Measurements from ENCODE around the gene CHD3. TPM values are rescaled to one million over a fixed set of nuclear protein-coding genes. Genes with fewer than 3 reads are reported as not detected.
A peak's percentile ranks its signal among the peaks of the same experiment; 100 is the strongest.

The CHD3 gene
- total RNA-seq, 1 donor from 2014 or later: 50.7 TPM

- ATAC-seq: no peak
Measured at GRCh38 chr17:7873051-7873450, 15.5 kb upstream of the CHD3 start.

GRCh38 chr17:7875804-7876370 is 12.7 kb upstream of the CHD3 start:
- no peak for ATAC-seq

- no peak for ATAC-seq
Measured at GRCh38 chr17:7878234-7878633, 10.4 kb upstream of the CHD3 start.

- no peak for ATAC-seq
Measured at GRCh38 chr17:7880076-7880868, 8.3 kb upstream of the CHD3 start.

- ATAC-seq: no peak
Measured at GRCh38 chr17:7881276-7882054, 7.1 kb upstream of the CHD3 start.

GRCh38 chr17:7882068-7882467 is 6.5 kb upstream of the CHD3 start:
- ATAC-seq: no peak

GRCh38 chr17:7882629-7883028 is 6.0 kb upstream of the CHD3 start:
- ATAC-seq: no peak

- ATAC-seq: no peak
Measured at GRCh38 chr17:7883781-7884386, 4.7 kb upstream of the CHD3 start.

- ATAC-seq: no peak
Measured at GRCh38 chr17:7884581-7885366, 3.8 kb upstream of the CHD3 start.

GRCh38 chr17:7885367-7886226 is 3.0 kb upstream of the CHD3 start:
- ATAC-seq: no peak

- ATAC-seq: no peak
Measured at GRCh38 chr17:7886227-7887037, 2.2 kb upstream of the CHD3 start.

- no peak for ATAC-seq
Measured at GRCh38 chr17:7887038-7887481, 1.5 kb upstream of the CHD3 start.

GRCh38 chr17:7887482-7888183 is 956 bp upstream of the CHD3 start:
- ATAC-seq: peak; percentile 82

- ATAC-seq: peak; percentile 57
Measured at GRCh38 chr17:7889166-7889955, 772 bp downstream of the CHD3 start.

GRCh38 chr17:7893187-7893880 is 4.7 kb downstream of the CHD3 start:
- no peak for ATAC-seq

- no peak for ATAC-seq
Measured at GRCh38 chr17:7894226-7894625, 5.6 kb downstream of the CHD3 start.

- ATAC-seq: no peak
Measured at GRCh38 chr17:7894866-7895265, 6.3 kb downstream of the CHD3 start.

- no peak for ATAC-seq
Measured at GRCh38 chr17:7897090-7897489, 8.5 kb downstream of the CHD3 start.
